Measurements from ENCODE around the gene TRIM8. TPM values are rescaled to one million over a fixed set of nuclear protein-coding genes. Genes with fewer than 3 reads are reported as not detected.

The TRIM8 gene
- total RNA-seq, 3 donors from 2014 or later = 65.5 to 89.9 (median 71.3) TPM

- intact Hi-C loops (cut with DNase I, micrococcal nuclease) = no loop called here
- ATAC-seq (no peak), DNase-seq (peak in 1 of 3 donors; percentile 31)
- Histone ChIP-seq H3K9me3 (no peaks in the 10 kb centered on the region), H3K4me1 (ENCODE audit: low read depth) (peaks cover 52% of the 10 kb centered on the region), H3K4me3 (no peak overlapping the region), H3K36me3 (ENCODE audit: low read depth) (no peaks in the 10 kb centered on the region)
- no peak for TF ChIP-seq CTCF (IDR thresholded peaks at IDR 0.05)
Observed at GRCh38 chr10:102647443-102648268, 3.4 kb downstream of the TRIM8 start.

GRCh38 chr10:102648269-102648888 lies 4.1 kb downstream of the TRIM8 start:
- Histone ChIP-seq H3K4me3 (no peak overlapping the region), H3K4me1 (ENCODE audit: low read depth) (peaks cover 52% of the 10 kb centered on the region), H3K36me3 (ENCODE audit: low read depth) (no peaks in the 10 kb centered on the region), H3K9me3 (no peaks in the 10 kb centered on the region)
- DNase-seq = no peak
- no peak for ATAC-seq
- intact Hi-C loops (cut with DNase I, micrococcal nuclease) = no loop called here
- no peak for TF ChIP-seq CTCF (IDR thresholded peaks at IDR 0.05)

GRCh38 chr10:102648889-102649796 lies 4.9 kb downstream of the TRIM8 start:
- Histone ChIP-seq H3K9me3 (no peaks in the 10 kb centered on the region), H3K4me3 (no peak overlapping the region), H3K4me1 (ENCODE audit: low read depth) (peaks cover 52% of the 10 kb centered on the region), H3K36me3 (ENCODE audit: low read depth) (no peaks in the 10 kb centered on the region)
- intact Hi-C loops (cut with DNase I, micrococcal nuclease) = no loop called here
- no peak for ATAC-seq
- DNase-seq = peak in 1 of 3 donors; percentile 47
- TF ChIP-seq CTCF (IDR thresholded peaks at IDR 0.05) = no peak

GRCh38 chr10:102649797-102650654 lies 5.7 kb downstream of the TRIM8 start:
- intact Hi-C loops (cut with DNase I, micrococcal nuclease) = no loop called here
- no peaks in the 10 kb centered on the region for H3K36me3 ChIP-seq (ENCODE audit: low read depth)

More at GRCh38 chr10:102649797-102650654, 5.7 kb downstream of the TRIM8 start:
- Histone ChIP-seq H3K4me1 (ENCODE audit: low read depth) (peaks cover 52% of the 10 kb centered on the region), H3K9me3 (no peaks in the 10 kb centered on the region), H3K4me3 (no peak overlapping the region)
- ATAC-seq (no peak), DNase-seq (peak in 1 of 3 donors; percentile 38)
- TF ChIP-seq CTCF (IDR thresholded peaks at IDR 0.05) = no peak

Measured in mucosa of descending colon (tissue), 3 donors.